GM21381 (cell line): ENCODE measurements around the gene RASA2.
"Not testable (repeated sequence)": the region's sequence is repeated elsewhere in the genome, so short reads cannot be mapped to it uniquely, and the experiment has no call there.

ENCODE experiments used
- ATAC-seq: cut with Tn5 transposase; IDR thresholded peaks from one replicate; pipeline ENCODE4 v1.9.1; 2021; ENCODE audit warnings: mild to moderate bottlenecking, moderate library complexity; ENCODE audit not compliant: unreplicated experiment

The RASA2 gene

DNA sequence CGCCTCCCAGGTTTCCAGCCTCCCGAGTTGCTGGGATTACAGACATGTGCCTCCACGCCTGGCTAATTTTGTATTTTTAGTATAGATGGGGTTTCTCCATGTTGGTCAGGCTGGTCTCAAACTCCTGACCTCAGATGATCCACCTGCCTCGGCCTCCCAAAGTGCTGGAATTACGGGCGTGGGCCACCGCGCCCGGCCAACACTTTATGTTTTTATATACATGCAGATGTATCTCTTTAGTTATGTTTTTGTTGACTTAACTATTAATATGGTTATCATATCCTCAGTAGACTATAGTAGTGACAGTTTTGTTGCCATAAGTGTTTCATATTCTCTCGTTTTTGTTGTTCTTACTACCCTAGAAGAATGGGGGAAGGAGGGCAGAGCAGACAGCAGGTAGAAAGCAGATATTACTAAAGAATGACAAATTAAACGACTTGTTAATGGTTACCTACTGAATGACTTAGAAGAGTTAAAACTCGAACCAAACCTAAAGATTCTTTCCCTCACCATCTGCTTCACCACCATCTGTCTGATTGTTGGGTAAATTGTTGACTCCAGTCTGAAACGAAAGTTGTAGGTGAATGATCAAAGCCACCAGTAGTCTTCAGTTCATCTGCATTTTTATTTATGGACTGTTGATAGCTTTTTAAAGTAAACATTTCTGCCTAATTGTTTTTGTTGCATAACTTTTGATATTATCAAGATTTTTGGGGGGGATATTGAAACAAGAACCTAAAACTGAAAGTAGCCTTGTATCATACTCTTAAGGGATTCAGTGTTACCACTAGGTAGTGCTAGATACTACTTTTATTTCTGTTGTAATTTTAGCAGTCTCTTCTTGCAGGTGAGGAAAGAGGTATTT lies 89.3 kb downstream of the RASA2 start:
- ATAC-seq = peak; percentile 67

DNA sequence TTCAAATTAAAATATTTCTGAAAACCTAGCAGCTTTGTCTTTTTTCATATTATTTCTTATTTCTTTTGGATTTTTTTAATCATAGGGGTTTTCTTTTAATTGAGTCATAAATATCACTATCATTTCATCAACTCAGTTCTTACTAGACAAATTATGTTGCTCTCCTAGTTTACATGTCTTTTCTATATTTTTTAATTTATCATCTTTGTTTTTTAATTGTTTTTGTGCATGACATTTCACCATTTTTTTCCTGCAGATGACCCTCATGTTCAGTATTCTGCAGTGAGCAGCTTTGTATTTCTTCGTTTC lies 89.9 kb downstream of the RASA2 start:
- ATAC-seq = no peak

DNA sequence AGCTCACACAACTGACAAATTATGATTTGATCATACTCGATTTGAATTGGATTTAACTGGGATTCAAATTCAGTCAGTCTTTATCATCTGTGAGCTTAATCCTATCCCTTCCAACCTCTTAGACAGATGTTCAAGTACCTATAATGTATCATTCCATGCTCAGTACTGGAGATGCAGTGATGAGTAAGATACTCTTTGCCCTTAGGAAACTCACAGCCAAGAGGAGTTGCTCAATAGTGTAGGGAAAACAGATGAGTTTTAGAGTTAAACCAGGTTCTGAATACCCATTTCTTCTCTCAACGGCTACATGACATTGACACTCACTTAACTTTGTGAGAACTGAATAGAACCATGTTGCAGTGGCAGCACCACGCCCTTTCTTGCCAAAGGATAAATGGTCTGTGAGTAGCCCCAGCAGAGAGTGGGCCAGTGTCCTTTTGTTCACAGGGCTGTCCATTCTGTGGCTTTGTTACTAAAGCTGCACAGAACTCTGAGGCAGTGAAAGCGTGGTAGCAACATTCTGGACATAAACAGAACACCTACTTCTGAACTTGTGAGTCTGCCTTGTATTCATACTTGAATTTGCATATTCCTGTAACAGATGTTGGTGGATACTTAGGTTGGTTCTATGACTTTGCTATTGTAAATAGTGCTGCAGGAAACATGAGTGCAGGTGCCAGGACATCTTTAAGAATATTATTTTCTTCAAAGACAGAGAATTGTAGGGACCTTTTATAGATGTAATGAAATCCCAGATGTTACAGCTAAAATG lies 91.6 kb downstream of the RASA2 start:
- ATAC-seq = no peak

DNA sequence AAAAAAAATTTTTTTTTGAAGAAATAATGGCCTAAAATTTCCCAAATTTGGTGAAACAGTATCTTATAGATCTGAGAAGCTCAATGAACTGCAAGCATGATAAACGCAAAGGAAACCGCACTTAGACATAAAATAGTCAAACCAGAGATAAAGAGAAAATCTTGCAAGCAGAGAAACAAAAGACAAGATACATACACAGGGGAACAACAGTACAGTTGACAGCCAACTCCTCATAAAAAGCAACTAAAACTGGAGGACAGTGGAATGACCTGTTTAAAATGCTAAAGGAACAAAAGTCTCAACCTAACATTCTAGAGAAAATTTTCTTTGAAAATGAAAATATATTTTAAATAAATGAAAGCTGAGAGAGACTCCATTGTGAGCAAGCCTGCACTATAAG lies 107.5 kb downstream of the RASA2 start:
- ATAC-seq = no peak

DNA sequence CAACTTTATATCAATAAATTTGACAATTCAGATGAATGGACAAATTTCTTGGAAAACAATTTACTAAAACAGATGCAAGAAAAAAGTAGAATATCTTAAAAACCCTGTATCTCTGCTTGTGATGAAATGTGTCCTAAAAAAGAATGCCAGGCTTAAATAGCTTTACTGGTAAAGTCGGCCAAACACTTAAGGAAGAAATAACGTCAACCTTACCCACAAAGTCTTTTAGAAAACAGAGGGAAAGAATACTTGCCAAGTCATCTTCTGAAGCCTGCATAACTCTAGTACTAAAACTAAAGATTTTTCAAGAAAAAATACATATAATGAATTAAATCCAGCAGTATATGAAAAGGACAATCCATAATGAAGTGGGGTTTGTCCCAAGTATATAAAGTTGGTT lies 111.1 kb downstream of the RASA2 start:
- no peak for ATAC-seq

DNA sequence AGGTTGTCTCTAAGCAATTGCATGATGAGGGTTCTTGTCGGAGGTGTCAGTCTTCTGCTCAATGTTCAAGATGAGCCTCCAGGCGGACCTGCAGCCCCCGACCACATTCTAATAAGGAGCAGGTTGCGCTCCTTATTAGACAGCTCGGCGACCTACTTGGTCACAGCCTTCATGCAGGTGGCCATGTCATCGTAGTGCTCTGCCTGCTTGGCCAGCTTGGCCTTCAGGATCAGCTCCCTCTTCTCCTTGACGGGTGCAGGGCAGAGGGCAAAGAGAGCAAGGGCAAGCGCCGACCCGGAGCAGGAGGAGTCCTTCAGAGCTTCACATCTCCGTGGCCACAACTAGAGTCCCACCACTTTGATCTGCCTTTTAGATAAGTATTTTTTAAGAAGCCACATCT lies 113.5 kb downstream of the RASA2 start:
- no peak for ATAC-seq

DNA sequence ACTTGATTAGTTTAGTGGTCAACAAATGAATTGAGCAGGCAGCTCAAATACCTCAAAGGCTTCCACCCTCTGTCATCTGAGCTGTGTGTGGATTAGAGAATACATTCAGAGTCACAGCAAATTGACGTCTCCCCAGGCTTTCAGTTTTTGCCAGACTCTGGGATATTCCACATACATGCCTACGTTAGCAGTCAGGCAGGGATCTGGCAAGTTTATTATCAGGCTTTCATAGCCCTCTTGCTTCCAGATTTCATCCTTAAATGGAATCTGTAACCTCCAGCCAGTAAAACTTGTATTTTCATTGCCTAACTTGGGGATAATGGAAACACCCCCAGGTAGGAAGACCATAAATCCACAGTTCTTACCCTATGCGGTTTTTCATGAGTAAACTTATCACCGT lies 115.9 kb downstream of the RASA2 start:
- no peak for ATAC-seq

DNA sequence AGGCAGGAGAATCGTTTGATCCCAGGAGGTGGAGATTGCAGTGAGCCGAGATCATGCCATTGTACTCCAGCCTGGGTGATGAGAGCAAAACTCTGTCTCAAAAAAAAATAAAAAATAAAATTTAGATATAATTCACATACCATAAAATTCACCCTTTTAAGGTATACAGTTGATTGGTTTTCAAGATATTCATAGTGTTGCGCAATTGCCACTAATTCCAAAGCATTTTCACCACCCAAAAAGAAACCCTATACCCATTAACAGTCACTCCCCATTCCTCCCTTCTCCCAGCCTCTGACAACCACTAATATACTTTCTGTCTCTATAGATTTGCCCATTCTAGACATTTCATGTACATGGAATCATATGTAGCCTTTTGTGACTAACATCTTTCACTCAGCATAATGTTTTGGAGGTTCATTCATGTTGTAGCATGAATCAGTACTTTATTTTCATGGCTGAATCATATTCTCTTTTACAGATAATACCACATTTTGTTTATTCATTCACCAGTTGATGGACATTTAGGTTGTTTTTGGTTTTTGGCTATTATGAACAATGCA lies 116.7 kb downstream of the RASA2 start:
- ATAC-seq = no peak

DNA sequence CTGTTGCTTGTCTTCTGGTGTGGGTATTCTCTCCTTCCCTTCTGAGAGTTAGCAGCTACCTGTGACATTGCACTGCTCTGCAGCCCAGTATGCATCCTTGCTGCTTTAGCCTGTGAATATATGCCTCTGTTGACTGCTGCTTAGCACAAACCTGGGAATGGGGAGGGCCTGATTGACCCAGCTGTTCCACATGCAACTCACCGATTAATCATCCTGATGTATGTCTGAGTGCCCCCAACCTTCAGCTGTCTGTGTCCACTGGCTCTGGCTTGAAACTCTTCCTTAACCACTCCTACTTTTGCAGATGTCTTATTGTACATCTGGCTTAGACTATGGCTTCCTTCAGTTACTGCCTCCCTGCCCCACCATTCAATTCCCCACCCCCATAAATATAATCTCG lies 119.1 kb downstream of the RASA2 start:
- no peak for ATAC-seq

DNA sequence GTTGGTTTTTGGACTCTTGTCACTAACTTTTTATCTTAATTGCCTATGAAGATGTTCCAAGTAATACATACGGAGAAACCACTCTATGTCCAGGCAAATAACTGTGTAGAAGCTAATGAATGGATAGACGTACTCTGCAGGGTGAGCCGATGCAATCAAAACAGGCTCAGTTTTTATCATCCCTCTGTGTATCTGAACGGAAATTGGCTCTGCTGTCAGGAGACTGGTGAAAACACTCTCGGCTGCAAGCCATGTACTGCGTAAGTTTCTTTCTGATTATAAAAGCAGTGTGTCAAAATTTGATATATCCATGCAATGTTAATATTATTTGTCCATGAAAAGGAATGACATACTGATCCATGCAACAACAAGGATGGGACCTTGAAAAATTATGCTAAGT lies 121.6 kb downstream of the RASA2 start:
- no peak for ATAC-seq

DNA sequence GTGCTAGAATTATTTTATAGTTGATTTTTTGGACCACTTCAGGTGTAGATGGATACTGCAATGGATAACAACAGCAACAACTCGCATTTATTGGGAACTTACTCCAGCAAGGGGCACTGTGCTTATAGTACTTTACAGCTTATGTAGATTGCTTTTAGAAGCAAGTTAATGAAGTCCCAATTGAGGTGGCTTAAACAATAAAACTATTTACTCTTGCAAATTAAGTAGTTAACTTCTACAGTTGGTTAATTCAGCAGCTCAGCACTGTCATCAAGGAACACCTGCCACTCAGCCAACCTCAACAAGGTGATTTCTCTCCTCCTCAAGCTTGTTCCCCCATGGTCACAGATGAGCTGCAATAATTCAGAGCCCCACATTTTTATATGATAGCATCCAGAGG lies 124.1 kb downstream of the RASA2 start:
- ATAC-seq = no peak

DNA sequence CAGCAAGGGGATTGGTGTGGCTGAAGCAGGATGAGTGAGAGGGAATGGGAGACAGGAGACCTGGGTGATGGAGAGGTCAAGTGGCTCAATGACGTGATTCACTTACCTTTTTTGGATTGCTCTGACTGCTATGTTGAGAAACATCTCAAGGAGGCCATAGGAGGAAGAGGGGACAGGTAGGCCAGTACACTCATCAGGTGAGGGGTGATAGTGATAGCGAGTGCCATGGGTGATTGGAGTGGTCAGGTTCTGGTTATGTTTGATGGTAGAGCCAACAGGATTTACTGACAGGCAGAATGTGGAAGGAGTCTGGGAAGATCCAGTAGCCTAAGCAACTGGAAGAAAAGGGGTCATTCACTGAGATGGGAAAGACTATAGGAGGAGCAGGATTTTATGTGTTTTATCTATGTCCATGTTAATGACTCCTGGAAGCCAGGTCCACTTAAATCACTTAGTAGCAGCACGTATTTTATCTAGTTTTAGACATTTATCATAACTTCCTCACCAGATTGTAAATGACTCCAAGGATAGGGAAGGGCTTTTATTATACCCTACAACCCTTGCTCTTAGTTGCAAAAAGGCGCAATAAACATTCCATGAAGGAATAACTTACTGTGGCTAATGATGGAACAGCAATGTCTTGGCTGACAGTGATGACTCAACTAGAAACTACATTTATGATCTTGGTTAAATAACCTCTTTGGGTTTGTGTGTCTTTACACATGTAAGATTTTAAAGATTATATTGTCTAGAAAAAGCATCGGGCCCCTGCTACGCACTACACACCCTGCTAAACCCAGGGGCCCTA lies 131.5 kb downstream of the RASA2 start:
- ATAC-seq = no peak

DNA sequence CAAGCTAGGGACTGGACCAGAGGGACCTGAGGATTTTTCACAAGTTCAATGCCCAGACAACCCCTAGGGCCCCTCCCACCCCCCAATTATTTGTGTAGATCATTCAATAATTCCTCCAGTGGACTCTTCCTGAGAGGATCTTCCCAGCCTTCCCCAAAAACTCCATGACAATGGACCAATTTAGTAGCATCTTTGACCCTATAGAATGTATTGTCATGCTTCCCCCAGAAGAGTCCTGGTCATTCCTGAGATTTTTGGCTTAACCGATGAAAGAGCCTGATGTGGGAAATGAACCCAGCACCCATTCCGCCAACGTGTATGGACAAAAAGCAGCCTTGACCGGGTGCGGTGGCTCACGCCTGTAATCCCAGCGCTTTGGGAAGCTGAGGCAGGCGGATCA lies 132.1 kb downstream of the RASA2 start:
- no peak for ATAC-seq

DNA sequence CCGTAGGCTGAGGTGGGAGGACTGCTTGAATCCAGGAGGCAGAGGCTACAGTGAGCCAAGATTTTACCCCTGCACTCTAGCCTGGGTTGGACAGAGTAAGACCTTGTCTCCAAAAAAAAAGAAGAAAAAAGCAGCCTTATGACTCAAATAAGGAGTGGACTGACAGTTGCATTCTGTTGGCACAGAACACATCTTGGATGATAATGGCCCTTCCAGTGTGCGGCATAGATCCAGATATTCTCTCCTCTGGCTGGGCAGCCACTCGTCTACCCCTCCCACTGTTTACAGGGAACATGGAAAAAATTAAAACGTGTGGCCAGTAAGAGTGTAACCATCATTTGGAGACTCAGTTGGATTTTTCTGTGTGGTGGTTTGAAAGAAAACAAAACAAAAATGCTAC lies 132.6 kb downstream of the RASA2 start:
- no peak for ATAC-seq

DNA sequence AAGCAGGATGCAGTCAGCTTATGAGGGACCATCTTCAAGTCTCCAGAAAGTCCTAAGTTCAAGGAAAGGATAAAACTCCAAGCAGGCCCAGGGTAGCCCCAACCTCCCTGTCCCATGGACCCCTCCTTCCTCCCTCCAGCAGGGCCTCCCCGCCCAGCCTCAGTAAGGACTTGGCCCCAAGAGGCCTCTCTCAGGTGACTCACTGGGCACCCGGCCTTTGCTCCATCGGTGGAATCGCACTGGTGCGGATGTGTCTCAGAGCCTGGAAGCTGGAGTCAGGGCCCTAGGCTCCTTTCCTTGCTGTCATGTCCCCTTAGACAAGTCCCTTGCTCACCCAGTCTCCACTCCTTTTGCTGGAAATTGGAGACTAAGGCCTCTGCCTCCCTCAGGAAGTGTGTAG lies 136.9 kb downstream of the RASA2 start:
- no peak for ATAC-seq

DNA sequence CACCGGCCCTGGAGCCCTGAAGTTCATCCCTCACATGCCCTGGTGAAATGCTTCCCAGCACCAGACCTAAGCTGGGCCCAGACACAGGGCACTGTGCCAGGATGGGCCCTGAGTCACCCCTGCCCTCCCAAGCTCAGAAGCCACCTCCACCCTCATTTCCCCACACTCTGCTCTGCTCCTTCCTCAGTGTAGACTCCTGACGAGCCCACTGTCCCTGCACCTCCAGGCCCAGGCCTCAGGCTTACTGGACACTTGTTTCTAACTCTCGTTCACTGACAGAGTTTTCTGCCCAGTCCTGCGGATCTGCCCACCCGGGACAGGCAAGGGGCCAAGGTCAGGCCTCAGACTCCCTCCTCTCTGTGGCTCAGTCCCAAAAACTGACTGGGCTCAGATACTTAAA lies 138.7 kb downstream of the RASA2 start:
- ATAC-seq = no peak

DNA sequence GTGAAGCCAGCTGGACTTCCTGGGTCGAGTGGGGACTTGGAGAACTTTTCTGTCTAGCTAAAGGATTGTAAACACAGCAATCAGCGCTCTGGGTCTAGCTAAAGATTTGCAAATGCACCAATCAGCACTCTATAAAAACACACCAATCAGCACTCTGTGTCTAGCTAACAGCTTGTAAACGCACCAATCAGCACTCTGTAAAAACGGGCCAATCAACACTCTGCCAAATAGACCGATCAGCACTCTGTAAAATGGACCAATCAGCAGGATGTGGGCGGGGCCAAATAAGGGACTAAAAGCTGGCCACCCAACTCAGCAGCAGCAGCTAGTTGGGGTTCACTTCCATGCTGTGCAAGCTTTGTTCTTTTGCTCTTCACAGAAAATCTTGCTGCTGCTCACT lies 141.5 kb downstream of the RASA2 start:
- not testable (repeated sequence) for ATAC-seq

DNA sequence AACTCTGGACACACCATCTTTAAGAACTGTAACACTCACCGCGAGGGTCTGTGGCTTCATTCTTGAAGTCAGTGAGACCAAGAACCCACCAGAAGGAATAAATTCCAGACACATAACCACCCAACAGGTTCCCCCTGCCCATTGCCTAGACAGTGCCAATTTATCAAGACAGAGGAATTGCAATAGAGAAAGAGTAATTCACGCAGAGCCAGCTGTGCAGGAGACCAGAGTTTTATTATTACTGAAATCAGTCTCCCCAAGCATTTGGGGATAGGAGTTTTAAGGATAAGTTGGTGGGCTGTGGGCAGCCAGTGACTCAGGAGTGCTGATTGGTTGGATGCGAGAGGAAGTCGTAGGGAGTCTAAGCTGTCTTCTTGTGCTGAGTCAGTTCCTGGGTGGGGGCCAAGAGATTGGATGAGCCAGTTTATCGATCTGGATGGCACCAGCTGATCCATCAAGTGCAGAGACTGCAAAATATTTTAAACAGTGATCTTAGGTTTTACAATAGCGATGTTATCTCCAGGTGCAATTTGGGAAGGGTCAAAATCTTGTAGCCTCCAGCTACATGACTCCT lies 142.1 kb downstream of the RASA2 start:
- ATAC-seq = not testable (repeated sequence)

DNA sequence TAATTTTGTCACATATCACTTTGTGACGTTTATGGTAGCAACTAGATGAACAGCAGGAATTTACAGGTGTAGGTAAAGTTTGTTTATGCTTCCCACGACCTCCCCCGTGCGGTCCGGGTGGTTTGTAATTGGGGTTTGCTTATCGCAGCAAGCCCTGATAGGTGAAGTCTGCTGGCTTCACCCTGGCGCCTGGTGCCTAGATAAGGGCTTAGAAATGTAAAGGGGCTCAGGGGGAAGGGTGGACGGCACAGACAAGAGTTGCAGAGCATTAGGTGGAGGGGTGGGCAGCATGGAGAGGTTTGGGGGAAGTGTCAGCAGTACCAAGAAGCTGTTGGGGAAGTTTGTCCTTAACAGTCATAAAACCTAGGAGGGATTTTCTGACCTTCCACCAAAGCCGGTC lies 143.1 kb downstream of the RASA2 start:
- no peak for ATAC-seq

DNA sequence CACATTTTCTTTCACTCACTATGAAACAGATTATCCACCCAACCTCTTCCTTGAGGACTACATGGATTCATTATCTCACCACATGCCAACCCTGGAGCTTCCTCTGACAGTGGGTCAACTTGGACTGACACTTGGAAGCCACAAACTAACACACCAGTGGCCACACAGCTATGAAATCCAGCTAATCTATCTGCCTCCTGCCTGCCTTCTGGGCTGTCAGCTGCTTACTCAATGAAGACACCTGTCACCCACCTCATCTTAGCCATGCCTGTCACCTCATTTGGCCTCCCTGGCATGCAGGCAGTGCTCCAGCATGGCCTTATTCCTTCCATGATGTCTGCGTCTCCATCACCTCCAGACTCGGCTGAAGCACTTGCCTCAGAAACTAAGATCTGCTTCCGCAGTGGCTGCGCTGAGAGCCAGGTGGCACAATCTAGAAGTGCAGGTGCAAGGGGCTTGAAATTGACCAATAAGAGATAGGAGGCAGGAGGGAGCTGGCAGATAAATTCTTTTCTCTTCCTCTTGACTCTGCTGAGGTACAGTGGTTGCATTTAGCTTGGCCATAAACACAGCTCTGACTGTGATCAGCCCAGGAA lies 146.1 kb downstream of the RASA2 start:
- ATAC-seq = no peak

DNA sequence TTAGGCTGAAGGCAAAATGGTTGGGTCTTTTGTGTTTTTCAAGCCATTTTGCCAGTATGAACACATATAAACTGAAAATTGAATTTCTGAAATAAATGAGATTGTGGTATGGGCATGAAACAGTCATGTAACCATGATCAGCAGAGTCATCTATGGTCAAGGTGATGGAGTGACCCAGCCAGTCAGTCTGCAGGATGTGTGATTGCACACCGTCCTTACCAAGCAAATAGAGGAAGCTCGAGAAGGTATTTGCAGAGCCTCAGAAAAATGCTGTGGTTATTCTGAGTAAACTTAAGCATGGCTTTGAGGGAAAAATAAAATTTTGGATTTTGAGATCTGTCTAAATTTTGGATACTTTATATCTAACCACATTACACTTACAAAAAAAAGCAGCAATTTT lies 155.4 kb downstream of the RASA2 start:
- ATAC-seq = no peak
